Right atrium auricular region (tissue), 2 donors: ENCODE results near the gene NDUFS5. TPM values are rescaled to one million over a fixed set of nuclear protein-coding genes. Genes with fewer than 3 reads are reported as not detected.
"Not testable (repeated sequence)": the region's sequence is repeated elsewhere in the genome, so short reads cannot be mapped to it uniquely, and the experiment has no call there.

Source experiments
- DNase-seq: peaks from one replicate; pipeline ENCODE4 v3.0.0-alpha.2; 2019; ENCODE audit warnings: low spot score
- H3K27ac ChIP-seq, 2 donors: fragments of 200-600 bp; sonication (generic); 1 replicate in 1 of 2; 2 replicates in 1 of 2; pipeline ENCODE4 v1.5.1; 2016 to 2019
- H3K27me3 ChIP-seq, 2 donors: fragments of 200-600 bp; sonication (generic); one replicate each; pipeline versions ENCODE4 v1.5.1 to v1.6.0; 2017 to 2019
- H3K36me3 ChIP-seq: fragments of 200-600 bp; sonication (generic); one replicate; pipeline ENCODE4 v1.5.1; 2016
- H3K4me1 ChIP-seq, 2 donors: fragments of 200-600 bp; sonication (generic); one replicate each; pipeline versions ENCODE4 v1.5.1 to v1.6.0; 2017 to 2019
- H3K4me3 ChIP-seq, 2 donors: fragments of 200-600 bp; sonication (generic); 1 replicate in 1 of 2; 2 replicates in 1 of 2; pipeline ENCODE4 v1.5.1; 2017 to 2019; ENCODE audit warnings: mild to moderate bottlenecking in 1 of 2, moderate library complexity in 1 of 2
- H3K9me3 ChIP-seq, 2 donors: fragments of 200-600 bp; sonication (generic); one replicate each; pipeline ENCODE4 v1.5.1; 2019
- total RNA-seq, 2 donors: library from RNA; depleted of rRNA; stranded (reverse); fragments of >200 nt; gene quantifications; one replicate each; pipeline ENCODE4 v1.1.0, GENCODE V29; 2016
- TF ChIP-seq, protein P1 (sequence below), 2 donors: fragments of 200-600 bp; sonication (generic); IDR thresholded peaks; one replicate each; pipeline ENCODE4 v1.5.1; 2019; ENCODE audit warnings: antibody characterized with exemption in 2 of 2

Gene NDUFS5
- total RNA-seq, 2 donors from 2014 or later: 1,281 to 1,828 TPM

DNA sequence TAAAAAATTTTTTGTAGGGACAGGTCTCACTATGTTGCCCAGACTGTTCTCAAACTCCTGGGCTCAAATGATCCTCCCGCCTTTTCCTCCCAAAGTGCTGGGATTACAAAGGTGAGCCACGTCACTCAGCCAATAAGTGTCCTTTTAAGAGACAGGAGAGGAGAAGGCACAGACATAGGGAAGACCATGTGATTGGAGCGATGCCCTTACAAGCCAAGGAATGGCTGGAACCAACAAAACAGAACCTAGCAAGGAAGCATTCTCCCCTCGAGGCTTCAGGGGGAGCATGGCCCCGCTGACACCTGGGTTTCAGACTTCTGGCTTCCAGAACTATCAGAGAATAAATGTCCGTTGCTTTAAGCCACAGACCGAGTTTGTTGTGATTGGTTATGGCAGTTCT is 37.0 kb downstream of the NDUFS5 start:
- H3K9me3 ChIP-seq: no peaks in the 10 kb centered on the region
- H3K4me1 ChIP-seq: no peaks in the 10 kb centered on the region
- H3K36me3 ChIP-seq: no peaks in the 10 kb centered on the region
- H3K4me3 ChIP-seq: no peak overlapping the region
- H3K27me3 ChIP-seq: no peaks in the 10 kb centered on the region
- no peak for DNase-seq
- no peak overlapping the region for H3K27ac ChIP-seq
- TF ChIP-seq, protein P1, sequence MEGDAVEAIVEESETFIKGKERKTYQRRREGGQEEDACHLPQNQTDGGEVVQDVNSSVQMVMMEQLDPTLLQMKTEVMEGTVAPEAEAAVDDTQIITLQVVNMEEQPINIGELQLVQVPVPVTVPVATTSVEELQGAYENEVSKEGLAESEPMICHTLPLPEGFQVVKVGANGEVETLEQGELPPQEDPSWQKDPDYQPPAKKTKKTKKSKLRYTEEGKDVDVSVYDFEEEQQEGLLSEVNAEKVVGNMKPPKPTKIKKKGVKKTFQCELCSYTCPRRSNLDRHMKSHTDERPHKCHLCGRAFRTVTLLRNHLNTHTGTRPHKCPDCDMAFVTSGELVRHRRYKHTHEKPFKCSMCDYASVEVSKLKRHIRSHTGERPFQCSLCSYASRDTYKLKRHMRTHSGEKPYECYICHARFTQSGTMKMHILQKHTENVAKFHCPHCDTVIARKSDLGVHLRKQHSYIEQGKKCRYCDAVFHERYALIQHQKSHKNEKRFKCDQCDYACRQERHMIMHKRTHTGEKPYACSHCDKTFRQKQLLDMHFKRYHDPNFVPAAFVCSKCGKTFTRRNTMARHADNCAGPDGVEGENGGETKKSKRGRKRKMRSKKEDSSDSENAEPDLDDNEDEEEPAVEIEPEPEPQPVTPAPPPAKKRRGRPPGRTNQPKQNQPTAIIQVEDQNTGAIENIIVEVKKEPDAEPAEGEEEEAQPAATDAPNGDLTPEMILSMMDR (IDR thresholded peaks at IDR 0.05): no peak

DNA sequence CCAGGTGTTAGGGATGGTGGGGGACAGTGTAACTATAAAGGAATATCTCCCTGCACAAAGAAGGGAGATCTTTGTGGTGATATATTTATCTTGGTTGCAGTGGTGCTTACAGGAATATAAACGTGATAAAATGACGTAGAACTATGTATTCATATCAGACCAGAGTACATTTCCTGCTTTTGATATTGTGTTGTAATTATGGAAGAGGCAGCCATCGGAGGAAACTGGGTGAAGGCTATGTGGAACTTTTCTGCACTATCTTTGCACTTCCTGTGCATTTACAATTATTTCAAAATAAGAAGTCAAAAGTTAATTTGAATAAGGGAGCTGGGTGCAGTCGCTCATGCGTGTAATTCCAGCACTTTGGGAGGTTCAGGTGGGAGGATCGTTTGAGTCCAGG is 37.6 kb downstream of the NDUFS5 start:
- H3K4me3 ChIP-seq: no peak overlapping the region
- H3K9me3 ChIP-seq: no peaks in the 10 kb centered on the region
- H3K36me3 ChIP-seq: no peaks in the 10 kb centered on the region
- TF ChIP-seq, protein P1 (IDR thresholded peaks at IDR 0.05): no peak
- DNase-seq: no peak
- no peaks in the 10 kb centered on the region for H3K4me1 ChIP-seq
- no peak overlapping the region for H3K27ac ChIP-seq
- no peaks in the 10 kb centered on the region for H3K27me3 ChIP-seq

DNA sequence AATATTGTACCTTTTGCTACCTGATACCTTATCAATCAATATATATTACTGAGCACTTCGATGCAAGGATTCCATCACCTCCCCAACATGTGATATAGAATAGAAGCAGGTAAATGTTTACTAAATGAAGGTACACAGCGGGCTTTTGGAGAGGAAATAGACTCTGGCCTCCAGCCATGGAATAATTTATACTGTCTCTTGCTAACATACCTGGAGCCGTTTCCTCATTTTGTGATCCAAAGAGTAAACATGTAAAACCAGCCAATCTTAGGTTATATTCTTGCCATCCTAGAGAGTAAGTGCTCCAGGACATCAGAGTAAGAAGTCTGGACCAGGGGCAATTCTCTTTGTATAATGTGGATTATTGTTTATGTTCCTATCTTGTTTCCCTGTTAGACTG is 39.4 kb downstream of the NDUFS5 start:
- H3K4me3 ChIP-seq: no peak overlapping the region

DNA sequence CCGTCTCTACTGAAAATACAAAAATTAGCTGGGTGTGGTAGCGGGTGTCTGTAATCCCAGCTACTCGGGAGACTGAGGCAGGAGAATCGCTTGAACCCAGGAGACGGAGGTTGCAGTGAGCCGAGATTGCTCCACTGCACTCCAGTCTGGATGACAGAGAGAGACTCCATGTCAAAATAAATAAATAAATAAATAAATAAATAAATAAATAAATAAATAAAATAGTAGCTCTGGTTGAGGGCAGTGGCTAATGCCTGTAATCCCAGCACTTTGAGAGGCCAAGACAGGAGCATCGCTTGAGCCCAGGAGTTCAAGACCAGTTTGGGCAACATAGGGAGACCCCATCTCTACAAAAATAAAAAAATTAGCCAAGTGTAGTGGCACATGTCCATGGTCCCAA is 42.1 kb downstream of the NDUFS5 start:
- not testable (repeated sequence) for H3K4me1 ChIP-seq, DNase-seq, H3K9me3 ChIP-seq

More for the DNA sequence above, 39.4 kb downstream of the NDUFS5 start:
- H3K27ac ChIP-seq: no peak overlapping the region
- no peaks in the 10 kb centered on the region for H3K27me3 ChIP-seq
- no peaks in the 10 kb centered on the region for H3K9me3 ChIP-seq
- H3K36me3 ChIP-seq: no peaks in the 10 kb centered on the region
- DNase-seq: no peak
- TF ChIP-seq, protein P1 (IDR thresholded peaks at IDR 0.05): no peak
- H3K4me1 ChIP-seq: no peaks in the 10 kb centered on the region

DNA sequence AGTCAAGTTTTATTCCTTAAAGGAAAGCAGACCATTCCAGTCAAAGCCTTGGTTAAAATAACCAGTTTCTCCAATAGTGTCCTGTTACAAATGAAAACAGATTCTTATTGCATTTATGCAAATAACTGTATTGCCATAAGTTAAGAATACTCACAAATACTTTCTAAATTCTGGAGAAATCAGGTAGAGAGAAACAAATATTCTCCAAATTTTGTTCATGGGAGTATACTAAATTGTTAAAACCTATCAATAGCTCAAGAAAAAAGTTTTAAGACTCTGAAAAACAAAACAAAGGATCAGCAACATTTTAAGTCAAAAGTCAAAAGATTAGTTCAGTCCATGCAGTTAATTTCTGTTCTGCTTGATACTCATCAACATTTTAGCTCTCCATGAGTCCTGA is 45.4 kb downstream of the NDUFS5 start:
- H3K36me3 ChIP-seq, H3K27ac ChIP-seq, H3K4me3 ChIP-seq, DNase-seq, H3K27me3 ChIP-seq, H3K9me3 ChIP-seq, H3K4me1 ChIP-seq: not testable (repeated sequence)

More for the DNA sequence above, 42.1 kb downstream of the NDUFS5 start:
- H3K27ac ChIP-seq, H3K4me3 ChIP-seq, H3K36me3 ChIP-seq, H3K27me3 ChIP-seq: not testable (repeated sequence)

DNA sequence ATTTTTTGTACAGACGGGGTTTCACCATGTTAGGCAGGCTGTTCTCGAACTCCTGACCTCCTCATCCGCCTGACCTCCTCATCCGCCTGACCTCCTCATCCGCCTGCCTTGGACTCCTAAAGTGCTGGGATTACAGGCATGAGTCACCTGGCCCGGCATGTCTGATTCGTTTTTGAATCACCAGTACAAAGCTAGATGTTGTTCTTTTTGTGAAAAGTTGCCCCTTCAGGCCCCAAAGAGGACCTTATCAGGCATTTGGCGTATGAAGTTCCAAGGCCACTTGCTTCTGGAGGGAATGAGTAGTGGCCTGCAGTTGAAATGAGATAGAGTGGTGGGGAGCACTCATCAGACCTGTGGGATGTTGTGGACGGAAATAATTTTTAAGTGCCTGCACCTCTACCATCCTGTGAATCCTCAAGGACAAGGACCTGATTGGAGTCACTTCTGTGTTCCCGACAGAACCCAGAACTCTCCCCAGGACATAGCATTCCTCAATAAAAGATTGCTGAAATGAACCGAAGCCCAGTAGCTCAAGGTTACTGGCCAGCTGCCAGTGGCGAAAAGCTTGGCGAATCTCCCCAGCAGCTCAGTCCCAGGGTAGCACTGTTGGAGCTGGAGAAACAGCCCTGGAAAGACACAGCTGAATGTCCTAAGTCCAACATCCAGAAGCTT is 50.1 kb downstream of the NDUFS5 start:
- no peak overlapping the region for H3K4me3 ChIP-seq
- H3K9me3 ChIP-seq: no peaks in the 10 kb centered on the region
- peaks cover 0 to 10% of the 10 kb centered on the region in 2 donors for H3K4me1 ChIP-seq
- H3K27me3 ChIP-seq: no peaks in the 10 kb centered on the region
- TF ChIP-seq, protein P1 (IDR thresholded peaks at IDR 0.05): no peak
- H3K27ac ChIP-seq: peak overlapping the region; percentile 54 to 71
- DNase-seq: peak; percentile 87
- no peaks in the 10 kb centered on the region for H3K36me3 ChIP-seq

DNA sequence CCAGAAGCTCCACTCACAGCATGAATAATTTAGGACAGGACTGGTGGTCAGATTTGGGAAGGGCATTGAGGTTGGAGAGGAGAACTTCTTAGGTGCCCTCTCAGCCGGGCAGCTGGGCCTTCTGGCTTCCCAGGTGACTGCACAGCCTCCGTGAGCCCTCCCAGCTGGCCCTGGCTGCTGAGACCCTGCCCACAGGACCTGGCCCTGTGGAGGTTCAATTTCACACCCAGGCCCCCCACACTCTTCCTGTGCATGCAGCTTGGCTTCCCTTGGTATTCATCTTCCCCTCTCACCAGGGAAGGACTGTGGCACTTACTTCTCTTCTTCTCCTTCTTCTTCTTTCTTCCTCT is 50.6 kb downstream of the NDUFS5 start:
- H3K36me3 ChIP-seq: no peaks in the 10 kb centered on the region
- no peak for DNase-seq
- no peaks in the 10 kb centered on the region for H3K9me3 ChIP-seq
- H3K27ac ChIP-seq: peak overlapping the region; percentile 54 to 71
- H3K27me3 ChIP-seq: no peaks in the 10 kb centered on the region
- peaks cover 0 to 12% of the 10 kb centered on the region in 2 donors for H3K4me1 ChIP-seq
- H3K4me3 ChIP-seq: no peak overlapping the region
- TF ChIP-seq, protein P1 (IDR thresholded peaks at IDR 0.05): no peak
